Measurements from ENCODE around the gene FBXO24.

- TF ChIP-seq EZH2 (IDR thresholded peaks at IDR 0.05; ENCODE audit: borderline replicate concordance, low read depth, low read length, poor library complexity, severe bottlenecking) (no peak), CTCF (conservative IDR thresholded peaks at IDR 0.05; ENCODE audit: low read depth, low read length) (no peak)
These were observed 3.5 kb upstream of the FBXO24 start for GRCh38 chr7:100582650-100583049.
